Calu3 (cell line): ENCODE results near the gene ZFYVE26. TPM values are rescaled to one million over a fixed set of nuclear protein-coding genes. Genes with fewer than 3 reads are reported as not detected.
"Not testable (repeated sequence)": the region's sequence is repeated elsewhere in the genome, so short reads cannot be mapped to it uniquely, and the experiment has no call there.

Experiments used
- BruUV-seq: library from RNA; stranded (reverse); fragments of 400-500 nt; replicated peaks from 2 replicates; lab custom pipeline; 2021; lab: Mats Ljungman, UMichigan
- CTCF ChIA-PET: fragments of 300-600 bp; sonication (Branson Sonifier 250); formaldehyde crosslinking; loops from one replicate; lab custom pipeline; 2022; ENCODE audit warnings: antibody characterized with exemption; lab: Charles Lee
- DNase-seq: peaks from one replicate; pipeline ENCODE4 v3.0.0; 2022
- H3K27ac Mint-ChIP-seq: one replicate; pipeline ENCODE4 v1.8.0; 2022; ENCODE audit warnings: mixed read lengths; ENCODE audit not compliant: unreplicated experiment
- H3K27me3 Mint-ChIP-seq: one replicate; pipeline ENCODE4 v1.8.0; 2022; ENCODE audit warnings: mixed read lengths; ENCODE audit not compliant: unreplicated experiment
- H3K36me3 Mint-ChIP-seq: one replicate; pipeline ENCODE4 v1.8.0; 2022; ENCODE audit warnings: mild to moderate bottlenecking, moderate library complexity, mixed read lengths; ENCODE audit not compliant: insufficient read depth, unreplicated experiment
- H3K4me1 Mint-ChIP-seq: one replicate; pipeline ENCODE4 v1.8.0; 2022; ENCODE audit warnings: mild to moderate bottlenecking, low read depth, mixed read lengths; ENCODE audit not compliant: unreplicated experiment
- H3K4me3 Mint-ChIP-seq: one replicate; pipeline ENCODE4 v1.8.0; 2022; ENCODE audit warnings: mild to moderate bottlenecking, low read depth, moderate library complexity, mixed read lengths; ENCODE audit not compliant: unreplicated experiment
- H3K9me3 Mint-ChIP-seq: one replicate; pipeline ENCODE4 v1.8.0; 2022; ENCODE audit warnings: low read depth, mixed read lengths; ENCODE audit not compliant: unreplicated experiment
- CTCF ChIP-seq: fragments of 200-600 bp; IDR thresholded peaks from one replicate; pipeline ENCODE4 v1.8.0; 2022; ENCODE audit warnings: antibody characterized with exemption; ENCODE audit not compliant: unreplicated experiment
- intact Hi-C: fragments of 100-400 bp; cut with micrococcal nuclease; formaldehyde crosslinking; loops from one replicate; pipeline ENCODE4 v1.10.0; 2022; ENCODE audit not compliant: unreplicated experiment
- total RNA-seq: library from RNA; stranded (reverse); gene quantifications from 2 replicates; pipeline ENCODE4 v1.2.3, GENCODE V29; 2022

The ZFYVE26 gene
- total RNA-seq, 1 experiment from 2014 or later: 19.9 TPM

- TF ChIP-seq CTCF: no peak
- Mint-ChIP-seq H3K4me3 (peak within 1 kb of the TSS; percentile 83), H3K36me3 (peaks cover 42% of the 10 kb centered on the region), H3K27ac (peak within 1 kb of the TSS; percentile 71), H3K4me1 (peaks cover 16% of the 10 kb centered on the region), H3K27me3 (no peaks in the 10 kb centered on the region), H3K9me3 (no peaks in the 10 kb centered on the region)
- CTCF ChIA-PET: interaction anchor here (0.6 kb wide), 1 partner anchor 1288 kb away, joined by 3 read pairs; no protein-coding TSS in a partner anchor
- BruUV-seq: no TSS peak
- intact Hi-C loops: no loop called here
- peak; percentile 84 for DNase-seq
These were observed 3.4 kb upstream of the ZFYVE26 start, which contains the start of gene RAD51B for GRCh38 chr14:67819563-67820421. RAD51B (plus strand) TSS chr14:67819779.

GRCh38 chr14:67818476-67818875, 2.1 kb upstream of the ZFYVE26 start:
- CTCF ChIA-PET, H3K27ac Mint-ChIP-seq, BruUV-seq, H3K9me3 Mint-ChIP-seq, DNase-seq, H3K27me3 Mint-ChIP-seq, intact Hi-C loops: not testable (repeated sequence)
- Mint-ChIP-seq H3K4me1 (peaks cover 21% of the 10 kb centered on the region), H3K4me3 (peak overlapping the region; percentile 83), H3K36me3 (peaks cover 45% of the 10 kb centered on the region)

- no peak for TF ChIP-seq CTCF
- no TSS peak for BruUV-seq
- peaks cover 21% of the 10 kb centered on the region for H3K4me1 Mint-ChIP-seq
- CTCF ChIA-PET: no interaction called here
- no peak overlapping the region for H3K27ac Mint-ChIP-seq
- peaks cover 45% of the 10 kb centered on the region for H3K36me3 Mint-ChIP-seq
- no peak overlapping the region for H3K4me3 Mint-ChIP-seq
- intact Hi-C loops: no loop called here
- no peak for DNase-seq
- H3K27me3 Mint-ChIP-seq: no peaks in the 10 kb centered on the region
- H3K9me3 Mint-ChIP-seq: no peaks in the 10 kb centered on the region
These were observed 1.5 kb upstream of the ZFYVE26 start for GRCh38 chr14:67817750-67818438.

GRCh38 chr14:67815573-67816225, 691 bp downstream of the ZFYVE26 start:
- DNase-seq: no peak
- TF ChIP-seq CTCF: no peak
- CTCF ChIA-PET: interaction anchor here (1.4 kb wide), 1 partner anchor 11 kb away, joined by 5 read pairs; no protein-coding TSS in a partner anchor
- BruUV-seq: no TSS peak
- intact Hi-C loops: no loop called here
- peaks cover 44% of the 10 kb centered on the region for H3K36me3 Mint-ChIP-seq
- no peaks in the 10 kb centered on the region for H3K27me3 Mint-ChIP-seq
- no peaks in the 10 kb centered on the region for H3K9me3 Mint-ChIP-seq
- peak overlapping the region; percentile 86 for H3K4me3 Mint-ChIP-seq
- peaks cover 17% of the 10 kb centered on the region for H3K4me1 Mint-ChIP-seq
- peak overlapping the region; percentile 93 for H3K27ac Mint-ChIP-seq
